Stimulated activated CD4-positive, alpha-beta T cell treated with anti-CD3 and anti-CD28 coated beads, Interleukin-1b, Interleukin-23, amount 100 ng/mL, for 1 hour (primary cell): ENCODE measurements around the gene NRG4.
"Not testable (repeated sequence)": the region's sequence is repeated elsewhere in the genome, so short reads cannot be mapped to it uniquely, and the experiment has no call there.

Source experiments
- DNase-seq, 2 donors: peaks; one replicate each; pipeline ENCODE4 v3.0.0-alpha.2; 2020; ENCODE audit warnings: low read depth in 2 of 2

Gene NRG4

DNA sequence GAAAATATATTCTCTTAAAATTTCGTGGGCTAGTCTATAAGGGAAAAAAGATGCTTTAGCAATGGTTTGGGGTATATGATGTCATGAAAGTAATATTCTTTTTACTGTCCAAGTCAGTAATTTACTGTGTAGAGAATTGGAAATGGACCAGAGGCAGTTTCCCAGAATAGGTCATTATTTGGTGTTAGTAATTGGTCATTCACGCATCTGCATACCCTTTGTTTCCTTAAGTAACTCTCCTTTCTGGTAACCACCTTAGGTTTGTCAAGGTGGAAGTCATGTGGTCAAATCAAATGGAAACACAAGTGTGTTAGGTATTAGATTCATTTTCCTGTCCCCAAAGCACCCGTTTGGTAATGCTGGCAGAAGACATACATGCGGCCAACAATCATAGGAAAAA is 84.6 kb downstream of the NRG4 start:
- no peak for DNase-seq

DNA sequence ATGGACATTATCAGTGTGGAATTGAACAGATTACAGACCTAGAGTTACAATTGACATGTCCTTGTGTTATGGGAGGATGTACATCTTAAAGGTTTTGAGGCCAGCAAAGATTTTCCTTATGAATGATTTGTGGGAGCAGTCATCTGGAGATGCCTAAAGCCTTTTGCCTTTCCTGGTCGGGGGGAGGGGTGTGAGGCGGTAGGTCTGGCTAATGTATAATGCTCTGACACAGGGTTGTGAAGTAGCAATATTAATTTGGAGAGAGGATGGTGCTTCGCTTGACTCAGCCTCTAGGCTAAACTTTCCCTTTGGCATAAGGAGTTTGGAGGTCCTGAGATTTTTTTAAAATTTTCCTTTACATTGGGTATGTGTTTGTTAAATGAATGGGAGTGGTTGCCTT is 85.3 kb downstream of the NRG4 start:
- no peak for DNase-seq

DNA sequence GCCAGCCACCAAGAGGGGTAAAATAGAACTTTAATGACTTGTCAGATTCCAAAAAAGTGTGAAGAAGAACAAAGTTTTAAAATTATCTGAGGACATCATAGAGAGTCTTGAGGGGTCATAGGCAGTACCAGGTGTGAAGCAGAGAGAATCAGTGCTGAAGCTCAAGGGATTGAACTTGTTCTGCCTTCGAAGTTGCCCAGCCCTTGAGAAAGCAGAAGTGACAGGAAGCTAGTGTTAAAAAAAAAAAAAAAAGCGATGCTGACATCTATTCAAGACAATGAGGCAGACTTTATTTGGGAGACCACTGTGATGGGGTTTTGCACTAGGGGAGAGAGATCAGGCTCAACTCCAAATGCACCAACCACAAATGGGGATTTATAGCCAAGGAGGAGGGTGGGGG is 86.8 kb downstream of the NRG4 start:
- DNase-seq = no peak

DNA sequence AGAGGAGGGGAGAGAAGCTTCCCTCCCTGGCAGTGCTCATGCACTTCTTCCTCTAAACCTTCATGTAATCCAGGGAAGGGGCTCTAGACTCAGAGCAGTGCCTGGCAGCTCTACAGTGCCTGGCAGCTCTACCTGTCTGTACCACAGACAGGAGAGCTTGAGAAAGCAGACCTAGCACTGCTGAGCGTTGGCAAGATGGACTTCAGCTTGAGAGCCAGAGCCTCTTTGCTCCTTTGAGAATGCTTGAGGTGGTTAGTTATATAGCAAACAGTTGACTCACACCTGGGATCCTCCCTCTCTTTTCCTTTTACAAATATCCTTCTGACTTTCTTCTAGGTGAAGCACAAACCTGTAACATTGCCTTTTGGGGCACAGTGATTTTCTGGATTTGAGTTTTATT is 87.6 kb downstream of the NRG4 start:
- no peak for DNase-seq

DNA sequence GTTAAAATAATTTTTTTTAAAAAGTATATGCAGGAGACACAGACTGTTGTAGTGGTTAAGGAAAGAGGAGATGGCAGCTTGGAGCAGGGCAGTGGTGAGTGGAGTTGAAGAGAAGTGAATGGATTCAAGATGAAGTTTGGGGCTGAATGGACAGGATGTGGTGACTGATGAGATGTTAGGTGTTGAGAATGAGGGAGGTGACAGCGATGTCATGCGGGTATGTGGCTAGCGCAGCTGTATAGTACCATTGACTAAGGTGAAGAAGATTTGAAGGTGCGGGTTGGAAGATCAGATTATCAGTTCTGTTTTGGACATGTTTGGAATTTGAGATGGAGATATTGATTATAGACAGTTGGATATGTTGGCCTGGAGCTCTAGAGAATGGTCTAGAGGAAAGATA is 88.5 kb downstream of the NRG4 start:
- DNase-seq = no peak

DNA sequence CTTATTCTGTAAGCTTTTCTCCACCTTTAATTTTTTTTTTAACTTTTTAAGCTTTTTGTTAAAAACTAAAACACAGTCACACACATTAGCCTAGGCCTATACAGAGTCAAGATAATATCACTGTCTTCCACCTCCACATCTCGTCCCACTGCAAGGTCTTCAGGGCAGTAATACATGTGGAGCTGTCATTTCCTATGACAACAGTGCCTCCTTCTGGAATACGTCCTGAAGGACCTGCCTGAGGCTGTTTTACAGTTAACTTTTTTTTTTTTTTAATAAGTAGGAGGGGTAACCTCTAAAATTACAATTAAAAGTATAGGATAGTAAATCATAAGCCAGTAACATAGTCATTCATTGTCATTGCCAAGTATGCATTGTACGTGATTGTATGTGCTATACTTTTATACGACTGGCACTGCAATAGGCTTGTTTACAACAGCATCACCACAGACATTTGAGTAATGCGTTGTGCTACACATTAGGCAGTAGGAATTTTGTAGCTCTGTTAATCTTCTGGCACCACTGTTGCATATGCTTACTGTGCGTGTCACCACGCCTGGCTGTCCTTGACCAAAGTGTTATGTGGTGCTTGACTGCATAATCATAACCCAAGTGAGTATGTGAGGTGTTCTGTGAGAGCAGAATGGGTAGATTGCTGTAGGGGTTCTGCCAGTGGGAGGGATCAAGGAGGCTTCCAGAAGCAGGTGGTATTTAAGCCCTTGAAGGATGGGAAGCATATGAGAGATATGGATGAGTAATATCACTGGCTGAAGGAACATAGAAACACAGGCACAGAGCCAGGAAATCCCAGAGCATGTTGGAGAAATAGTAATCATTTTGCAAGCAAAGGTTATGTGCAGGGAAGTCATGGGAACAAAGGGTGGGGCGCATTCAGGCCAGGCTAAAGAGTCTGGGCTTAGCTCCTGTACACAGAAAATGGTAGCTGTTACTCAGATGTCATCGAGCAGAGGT is 90.2 kb downstream of the NRG4 start:
- no peak for DNase-seq

DNA sequence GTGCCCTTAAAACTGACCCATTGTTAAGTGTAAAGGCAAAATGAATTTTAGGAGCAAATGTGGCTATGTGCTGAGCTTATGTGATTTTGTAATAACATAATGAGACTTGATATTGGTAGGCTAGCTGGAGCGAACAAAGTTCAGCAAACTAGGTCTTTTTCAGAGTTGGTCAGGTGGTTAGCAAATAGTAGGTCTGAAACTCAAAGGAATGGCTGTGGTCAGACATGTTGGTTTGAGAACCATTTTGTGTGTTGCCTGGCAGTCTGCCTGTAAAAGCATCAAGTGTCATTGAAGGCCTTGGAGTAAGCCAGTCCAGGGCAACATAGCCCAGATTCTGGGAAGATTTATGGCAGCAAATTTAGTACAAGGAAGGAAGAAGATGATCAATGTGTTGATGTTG is 92.1 kb downstream of the NRG4 start:
- no peak for DNase-seq

DNA sequence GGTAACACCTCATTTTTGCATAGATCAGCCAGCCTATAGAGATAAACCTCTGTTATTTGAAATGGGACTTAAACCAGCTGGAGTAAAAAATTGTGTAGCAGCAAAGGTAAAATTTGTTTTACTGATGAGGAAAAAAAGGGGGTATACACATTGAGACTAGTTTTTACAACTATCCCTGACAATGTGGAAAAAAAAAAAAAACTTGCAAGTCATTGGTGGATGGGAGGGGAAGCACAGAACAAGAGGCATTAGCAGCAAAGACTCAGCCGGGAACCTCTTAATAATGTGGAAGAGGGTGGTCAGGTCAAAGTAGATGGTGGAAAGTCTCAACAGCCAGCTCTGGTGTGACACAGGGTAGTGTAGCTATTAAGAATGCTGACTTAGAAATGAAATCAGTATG is 94.1 kb downstream of the NRG4 start:
- DNase-seq = no peak

DNA sequence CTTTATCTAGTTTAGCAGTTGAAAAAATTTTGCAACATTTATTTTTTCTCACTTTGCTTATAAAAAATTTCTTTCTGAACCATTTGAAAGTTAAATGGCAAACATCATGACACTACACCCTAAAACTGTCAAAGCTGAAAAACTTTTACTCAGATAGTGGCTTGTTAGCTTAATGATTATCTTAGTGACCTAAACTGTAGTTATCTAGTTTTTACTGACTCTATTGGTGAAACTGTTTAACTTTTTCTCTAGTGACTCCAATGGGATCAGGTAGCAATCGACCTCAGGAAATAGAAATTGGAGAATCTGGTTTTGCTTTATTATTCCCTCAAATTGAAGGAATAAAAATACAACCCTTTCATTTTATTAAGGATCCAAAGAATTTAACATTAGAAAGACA is 95.2 kb downstream of the NRG4 start:
- no peak for DNase-seq

DNA sequence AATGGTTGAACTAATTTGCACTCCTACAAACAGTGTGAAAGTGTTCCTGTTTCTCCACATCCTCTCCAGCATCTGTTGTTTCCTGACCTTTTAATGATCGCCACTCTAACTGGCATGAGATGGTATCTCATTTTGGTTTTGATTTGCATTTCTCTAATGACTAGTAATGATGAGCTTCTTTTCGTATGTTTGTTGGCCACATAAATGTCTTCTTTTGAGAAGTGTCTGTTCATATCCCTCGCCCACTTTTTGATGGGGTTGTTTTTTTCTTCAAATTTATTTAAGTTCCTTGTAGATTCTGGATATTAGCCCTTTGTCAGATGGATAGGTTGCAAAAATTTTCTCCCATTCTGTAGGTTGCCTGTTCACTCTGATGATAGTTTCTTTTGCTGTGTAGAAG is 101.9 kb downstream of the NRG4 start:
- not testable (repeated sequence) for DNase-seq

DNA sequence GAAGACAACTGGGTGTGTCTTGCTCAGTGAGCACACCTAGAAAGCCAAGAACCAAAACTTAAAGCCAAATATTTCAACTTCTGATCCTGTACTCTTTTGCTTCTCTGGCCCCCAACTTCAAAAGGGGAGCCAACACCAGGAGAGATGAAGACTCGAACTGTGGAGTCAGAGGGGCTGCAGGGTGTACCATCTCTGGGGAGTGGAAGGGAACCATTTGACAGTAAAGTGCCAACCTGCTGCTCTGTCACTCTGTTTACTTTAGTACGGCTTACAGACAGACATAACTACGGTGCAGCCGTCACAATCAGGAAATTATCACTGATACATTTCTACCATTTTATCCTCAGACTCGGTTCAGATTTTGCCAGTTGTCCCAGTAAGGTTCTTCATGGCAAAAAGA is 107.0 kb downstream of the NRG4 start:
- DNase-seq = no peak

DNA sequence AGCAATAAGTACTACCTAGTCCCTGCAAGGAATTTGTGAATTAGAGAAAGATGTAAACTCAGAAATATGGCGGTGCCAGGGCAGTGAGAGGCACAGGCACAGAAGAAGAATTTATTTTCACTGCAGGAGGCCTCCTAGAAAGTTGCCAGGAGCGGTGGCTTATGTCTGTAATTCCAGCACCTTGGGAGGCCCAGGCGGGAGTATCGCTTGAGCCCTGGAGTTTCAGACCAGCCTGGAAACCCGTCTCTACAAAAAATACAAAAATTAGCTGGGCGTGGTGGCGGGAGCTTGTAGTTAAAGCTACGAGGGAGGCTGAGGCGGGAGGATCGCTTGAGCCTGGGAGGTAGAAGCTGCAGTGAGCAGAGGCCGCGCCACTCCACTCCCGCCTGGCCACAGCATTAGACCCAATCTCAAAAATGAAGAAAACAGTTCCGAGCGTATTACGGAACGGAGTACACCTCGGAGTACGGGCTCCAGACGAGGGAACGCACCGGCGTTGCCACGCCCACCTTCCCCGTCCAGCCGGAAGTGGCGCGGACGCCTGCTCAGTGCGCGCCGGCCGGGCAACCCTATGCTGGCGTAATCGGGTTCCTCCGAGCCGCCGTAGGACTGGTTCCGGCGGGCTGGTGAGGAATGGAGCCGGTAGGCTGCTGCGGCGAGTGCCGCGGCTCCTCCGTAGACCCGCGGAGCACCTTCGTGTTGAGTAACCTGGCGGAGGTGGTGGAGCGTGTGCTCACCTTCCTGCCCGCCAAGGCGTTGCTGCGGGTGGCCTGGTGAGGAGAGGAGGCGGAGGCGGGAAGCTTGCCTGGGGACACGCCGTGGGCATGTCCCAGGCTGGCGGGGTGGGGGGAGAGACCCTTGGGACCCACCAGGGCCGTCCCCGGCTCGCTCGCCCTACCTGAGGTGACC is 108.6 kb downstream of the NRG4 start, which contains the start of gene FBXO22:
Gene FBXO22 (plus strand): TSS at position 548 of the 909 bp plus-strand sequence. CDS start 86 bp downstream, at position 634.
- peak; percentile 71 to 80 for DNase-seq

DNA sequence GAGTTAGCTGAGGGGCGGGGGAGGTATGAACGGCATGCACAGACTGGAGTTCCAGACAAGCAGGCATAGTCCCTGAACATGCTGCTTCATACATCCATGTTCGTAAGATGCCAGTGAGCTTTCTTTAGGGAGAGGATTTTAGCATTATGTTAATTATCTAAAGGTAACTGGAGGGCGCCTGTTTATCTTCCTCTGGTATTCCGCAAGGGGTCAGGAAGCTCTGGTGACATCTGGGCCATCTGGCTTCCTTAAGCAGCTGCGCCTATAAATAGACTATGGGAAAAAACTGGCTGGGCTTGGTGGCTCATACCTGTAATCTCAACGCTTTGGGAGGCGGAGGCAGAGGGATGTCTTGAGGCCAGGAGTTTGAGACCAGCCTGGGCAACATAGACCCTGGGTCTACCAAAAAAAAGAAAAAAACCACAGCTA is 110.1 kb downstream of the NRG4 start:
- DNase-seq = no peak

DNA sequence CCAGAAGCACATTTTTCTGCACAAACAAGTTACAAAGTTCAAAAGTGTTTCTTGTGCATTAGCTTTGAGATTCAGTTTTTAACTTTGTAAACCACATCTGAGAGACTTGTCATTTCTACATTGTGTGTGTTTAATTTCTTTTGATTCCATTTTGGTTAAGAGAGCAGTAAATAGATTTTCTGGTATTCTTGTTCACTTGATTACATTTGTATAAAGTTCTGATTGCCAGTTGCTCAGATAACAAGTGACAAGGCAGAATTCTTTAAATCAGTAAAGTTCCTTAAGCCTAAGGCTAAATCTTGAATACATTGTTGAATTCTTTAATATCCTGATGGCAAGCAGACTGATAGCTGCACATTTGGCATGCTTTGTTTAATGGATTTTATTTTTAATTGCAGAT is 111.6 kb downstream of the NRG4 start:
- no peak for DNase-seq

DNA sequence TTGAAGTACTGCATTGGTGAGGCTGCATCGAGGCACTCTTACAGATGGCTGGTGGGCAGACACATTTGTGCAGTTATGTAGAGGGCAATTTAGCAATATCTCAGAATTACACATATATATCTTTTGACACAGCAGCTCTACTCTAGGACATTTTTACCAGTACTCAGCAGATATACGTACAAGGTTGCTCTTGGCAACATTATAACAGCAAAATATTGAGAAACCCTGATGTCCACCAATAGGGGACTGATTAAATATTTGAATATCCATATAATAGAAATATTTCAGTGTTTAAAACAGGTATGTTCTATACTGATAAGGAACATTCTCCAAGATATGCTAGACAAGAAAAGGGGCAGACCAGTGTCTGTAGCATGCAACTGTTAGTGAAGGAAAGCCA is 116.5 kb downstream of the NRG4 start:
- DNase-seq = no peak

DNA sequence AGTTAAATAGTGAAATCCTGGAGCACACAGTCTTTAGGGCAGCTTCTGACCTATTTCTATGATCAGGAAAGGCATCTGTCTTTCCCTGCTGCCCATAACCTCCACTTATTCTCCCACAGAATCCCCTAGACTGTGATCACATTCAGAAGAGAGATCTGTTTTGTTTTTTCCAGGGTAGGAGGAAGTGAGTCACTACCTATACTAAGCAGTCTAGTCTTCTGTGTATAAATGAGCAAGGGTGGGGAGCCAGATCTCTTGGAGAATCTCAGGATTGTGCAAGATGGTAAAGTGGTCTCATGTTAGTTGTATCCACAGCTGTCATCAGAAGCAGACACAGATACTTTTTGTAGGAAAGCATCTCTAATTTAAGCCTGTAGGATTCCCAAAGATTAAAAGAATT is 120.3 kb downstream of the NRG4 start:
- DNase-seq = no peak
